Duodenal mucosa (tissue), 2 donors: ENCODE measurements around the gene NEK6.

ENCODE experiments used
- H3K27ac ChIP-seq: one replicate; pipeline ENCODE4 v1.7.0; 2013; ENCODE audit warnings: low read depth, low read length
- H3K27me3 ChIP-seq, 2 donors: one replicate each; pipeline ENCODE4 v1.7.0; 2013; ENCODE audit warnings: low read length in 2 of 2, control low read depth in 1 of 2; ENCODE audit not compliant: insufficient read depth in 2 of 2, control insufficient read depth in 1 of 2
- H3K36me3 ChIP-seq, 2 donors: one replicate each; pipeline ENCODE4 v1.7.0; 2013; ENCODE audit warnings: low read length in 2 of 2, control low read depth in 1 of 2; ENCODE audit not compliant: insufficient read depth in 2 of 2, control insufficient read depth in 1 of 2
- H3K4me1 ChIP-seq, 2 donors: one replicate each; pipeline ENCODE4 v1.7.0; 2013; ENCODE audit warnings: low read length in 2 of 2, control low read depth in 1 of 2; ENCODE audit not compliant: insufficient read depth in 2 of 2, control insufficient read depth in 1 of 2
- H3K4me3 ChIP-seq, 2 donors: one replicate each; pipeline ENCODE4 v1.7.0; 2013; ENCODE audit warnings: low read length in 2 of 2, low read depth in 1 of 2
- H3K9ac ChIP-seq, 2 donors: one replicate each; pipeline ENCODE4 v1.7.0; 2013; ENCODE audit warnings: low read length in 2 of 2, low read depth in 1 of 2
- H3K9me3 ChIP-seq, 2 donors: one replicate each; pipeline ENCODE4 v1.7.0; 2013; ENCODE audit warnings: low read length in 2 of 2, control low read depth in 1 of 2; ENCODE audit not compliant: control insufficient read depth in 1 of 2

NEK6 gene

DNA sequence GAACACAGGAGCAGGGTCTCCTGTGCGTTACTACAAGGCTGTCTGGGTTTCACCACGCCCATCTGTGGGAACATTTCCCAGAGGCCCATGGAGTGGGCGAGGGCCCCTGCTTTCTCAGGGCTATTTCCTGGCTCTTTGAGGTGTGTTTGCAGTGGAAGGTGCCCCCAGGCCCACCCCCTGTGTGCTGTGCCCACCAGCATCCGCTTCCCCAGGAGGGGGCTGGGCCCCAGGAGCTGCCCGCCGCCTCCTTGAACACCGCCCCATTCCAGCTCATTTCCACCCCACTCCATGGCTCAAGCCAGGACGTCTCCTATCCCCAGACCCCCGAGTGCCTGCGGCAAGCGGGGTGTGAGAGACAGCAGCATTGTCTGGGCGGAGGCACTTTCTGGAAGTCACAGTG, 70.5 kb downstream of the NEK6 start:
- Histone ChIP-seq H3K27me3 (no peaks in the 10 kb centered on the region), H3K27ac (no peak overlapping the region), H3K4me3 (no peak overlapping the region), H3K4me1 (no peaks in the 10 kb centered on the region), H3K36me3 (peaks cover 29 to 82% of the 10 kb centered on the region in 2 donors), H3K9me3 (no peaks in the 10 kb centered on the region), H3K9ac (no peak overlapping the region)

GRCh38 chr9:124329206-124329792, 71.5 kb downstream of the NEK6 start:
- peaks cover 31 to 82% of the 10 kb centered on the region in 2 donors for H3K36me3 ChIP-seq
- no peaks in the 10 kb centered on the region for H3K4me1 ChIP-seq
- H3K4me3 ChIP-seq: no peak overlapping the region
- no peaks in the 10 kb centered on the region for H3K9me3 ChIP-seq
- H3K27ac ChIP-seq: no peak overlapping the region
- no peaks in the 10 kb centered on the region for H3K27me3 ChIP-seq
- H3K9ac ChIP-seq: no peak overlapping the region

DNA sequence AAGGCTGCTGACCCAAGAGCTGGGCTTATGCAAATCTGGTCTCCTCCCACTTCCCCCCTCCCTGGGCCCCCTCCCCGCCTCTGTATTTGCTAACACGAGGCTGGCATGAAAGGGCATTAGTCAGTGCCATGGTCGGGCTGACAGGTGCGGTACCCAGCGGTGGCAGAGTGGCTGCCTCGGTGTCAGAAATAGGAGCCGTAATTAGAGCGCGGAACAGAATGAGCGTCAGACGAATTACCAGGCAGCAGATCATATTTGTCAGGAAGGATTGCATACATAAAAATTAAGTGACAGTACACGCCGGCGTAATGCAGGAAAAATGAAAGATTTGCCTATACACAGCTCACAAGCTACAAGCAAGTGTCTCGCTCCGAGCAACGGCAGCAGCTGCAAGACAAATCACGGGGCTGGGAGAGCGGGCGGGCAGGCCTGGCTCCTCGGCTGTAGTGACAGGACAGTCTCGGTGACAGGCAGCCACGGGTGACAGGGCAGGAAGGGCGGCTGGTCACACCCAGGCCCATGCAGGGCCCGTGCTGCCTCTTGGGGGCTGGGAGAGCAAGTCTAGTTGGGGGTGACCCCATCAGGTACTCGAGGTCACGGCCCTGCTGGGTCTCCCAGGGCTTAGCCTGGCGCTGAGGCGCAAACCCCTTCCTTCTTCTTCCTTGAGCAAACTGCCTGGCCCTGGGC, 72.4 kb downstream of the NEK6 start:
- no peak overlapping the region for H3K9ac ChIP-seq
- H3K36me3 ChIP-seq: peaks cover 35 to 83% of the 10 kb centered on the region in 2 donors
- no peak overlapping the region for H3K4me3 ChIP-seq
- no peaks in the 10 kb centered on the region for H3K27me3 ChIP-seq
- no peaks in the 10 kb centered on the region for H3K4me1 ChIP-seq
- H3K9me3 ChIP-seq: no peaks in the 10 kb centered on the region
- no peak overlapping the region for H3K27ac ChIP-seq

DNA sequence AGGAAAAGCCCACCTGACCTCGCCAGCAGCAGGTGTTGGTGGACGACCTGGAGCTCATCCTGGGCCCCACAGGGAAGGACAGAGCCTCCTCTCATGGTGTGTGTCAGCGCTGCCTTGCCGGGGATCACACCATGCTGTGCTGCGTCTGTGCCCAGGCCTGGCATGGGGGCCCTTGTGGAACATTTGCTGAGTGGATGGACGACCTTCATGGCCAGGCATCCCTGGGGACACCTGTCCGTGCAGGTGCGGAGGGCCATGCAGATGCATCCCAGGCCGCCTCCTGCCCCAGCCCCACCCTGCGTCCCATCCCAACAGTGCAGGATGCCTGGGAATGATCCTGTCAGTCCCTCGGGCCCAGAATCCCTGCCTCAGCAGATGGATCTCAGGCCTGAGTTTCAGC, 73.8 kb downstream of the NEK6 start:
- no peak overlapping the region for H3K4me3 ChIP-seq
- H3K9ac ChIP-seq: no peak overlapping the region
- H3K27ac ChIP-seq: no peak overlapping the region
- no peaks in the 10 kb centered on the region for H3K4me1 ChIP-seq
- H3K27me3 ChIP-seq: no peaks in the 10 kb centered on the region
- H3K9me3 ChIP-seq: no peaks in the 10 kb centered on the region
- peaks cover 35 to 76% of the 10 kb centered on the region in 2 donors for H3K36me3 ChIP-seq

DNA sequence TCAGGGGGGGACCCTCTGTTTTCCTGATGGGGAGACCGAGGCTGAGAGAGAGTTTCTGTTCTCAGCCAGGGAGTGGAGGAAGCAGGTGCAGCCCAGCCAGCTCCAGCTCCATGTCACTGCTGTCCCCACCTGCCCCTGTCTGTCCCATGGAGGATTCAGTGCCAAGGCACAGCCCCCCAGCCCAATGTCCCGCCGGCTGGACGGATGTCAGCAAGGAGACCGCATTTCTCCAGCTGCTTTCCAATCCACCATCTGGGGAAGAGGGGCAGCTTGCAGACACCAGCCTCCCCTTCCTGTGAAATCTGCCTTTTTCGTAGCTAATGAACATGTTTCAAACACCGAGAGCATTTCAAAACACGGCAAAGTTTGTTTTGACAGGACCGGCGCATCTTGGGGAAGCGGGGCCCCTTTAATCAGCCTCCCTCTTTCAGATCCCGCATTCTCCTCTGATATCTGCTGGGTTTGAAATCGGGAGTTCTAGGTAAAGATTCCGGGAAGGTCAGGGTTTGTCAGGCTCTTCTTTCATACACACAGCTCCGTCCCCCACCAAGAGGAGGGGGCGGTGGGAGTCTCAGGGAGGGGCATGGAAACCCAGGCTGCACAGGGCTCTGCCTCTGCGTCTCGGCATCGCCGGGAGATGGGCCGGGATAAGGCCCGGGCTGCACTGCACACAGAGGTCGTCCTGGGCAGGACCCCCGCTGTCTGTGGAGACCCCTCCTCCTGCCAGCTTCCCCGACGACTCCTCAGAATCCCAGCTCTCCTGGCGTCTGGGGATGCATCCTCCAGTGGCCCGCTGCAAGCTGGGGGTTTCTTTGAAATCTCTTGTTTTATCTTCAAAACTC, 74.8 kb downstream of the NEK6 start:
- H3K4me1 ChIP-seq: no peaks in the 10 kb centered on the region
- H3K36me3 ChIP-seq: peaks cover 36 to 74% of the 10 kb centered on the region in 2 donors
- H3K9me3 ChIP-seq: peaks cover 0 to 5% of the 10 kb centered on the region in 2 donors
- H3K4me3 ChIP-seq: no peak overlapping the region
- no peak overlapping the region for H3K27ac ChIP-seq
- no peak overlapping the region for H3K9ac ChIP-seq
- no peaks in the 10 kb centered on the region for H3K27me3 ChIP-seq

- H3K4me1 ChIP-seq: no peaks in the 10 kb centered on the region
- peaks cover 33 to 74% of the 10 kb centered on the region in 2 donors for H3K36me3 ChIP-seq
- no peak overlapping the region for H3K4me3 ChIP-seq
- peaks cover 0 to 5% of the 10 kb centered on the region in 2 donors for H3K9me3 ChIP-seq
- no peaks in the 10 kb centered on the region for H3K27me3 ChIP-seq
- H3K27ac ChIP-seq: no peak overlapping the region
- H3K9ac ChIP-seq: no peak overlapping the region
These were observed 75.4 kb downstream of the NEK6 start for GRCh38 chr9:124333203-124333579.

- no peak overlapping the region for H3K4me3 ChIP-seq
- no peaks in the 10 kb centered on the region for H3K4me1 ChIP-seq
- H3K9ac ChIP-seq: no peak overlapping the region
- H3K36me3 ChIP-seq: peaks cover 23 to 69% of the 10 kb centered on the region in 2 donors
- no peak overlapping the region for H3K27ac ChIP-seq
- peaks cover 0 to 5% of the 10 kb centered on the region in 2 donors for H3K9me3 ChIP-seq
- no peaks in the 10 kb centered on the region for H3K27me3 ChIP-seq
These were observed 77.0 kb downstream of the NEK6 start for GRCh38 chr9:124334568-124335319.

- no peaks in the 10 kb centered on the region for H3K4me1 ChIP-seq
- H3K36me3 ChIP-seq: peaks cover 25 to 70% of the 10 kb centered on the region in 2 donors
- H3K27ac ChIP-seq: no peak overlapping the region
- no peaks in the 10 kb centered on the region for H3K27me3 ChIP-seq
- H3K9ac ChIP-seq: no peak overlapping the region
- H3K4me3 ChIP-seq: no peak overlapping the region
- peaks cover 0 to 5% of the 10 kb centered on the region in 2 donors for H3K9me3 ChIP-seq
These were observed 77.6 kb downstream of the NEK6 start for GRCh38 chr9:124335320-124335707.

DNA sequence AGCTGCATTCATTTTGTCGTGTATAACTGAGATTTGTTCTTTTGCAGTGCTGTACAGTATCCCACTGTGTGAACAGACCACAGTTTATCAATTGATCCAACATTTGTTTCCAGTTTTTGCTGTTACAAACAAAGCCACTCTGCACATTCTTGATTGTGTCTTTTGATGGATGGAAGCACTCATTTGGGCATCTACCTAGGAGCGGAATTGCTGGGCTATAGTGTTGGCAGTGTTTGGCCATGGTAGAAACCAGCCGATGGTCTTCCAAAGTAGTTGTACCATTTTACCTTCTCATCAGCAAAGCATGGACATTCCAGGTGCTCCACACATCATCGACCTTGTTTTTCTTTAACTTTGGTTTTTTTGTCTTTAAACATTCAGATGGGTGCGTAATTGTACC, 79.8 kb downstream of the NEK6 start:
- Histone ChIP-seq H3K9me3 (peaks cover 0 to 5% of the 10 kb centered on the region in 2 donors), H3K4me3 (no peak overlapping the region), H3K27ac (no peak overlapping the region), H3K9ac (no peak overlapping the region), H3K4me1 (no peaks in the 10 kb centered on the region), H3K36me3 (peaks cover 29 to 70% of the 10 kb centered on the region in 2 donors), H3K27me3 (no peaks in the 10 kb centered on the region)
